Brain microvascular endothelial cell (primary cell): Measurements from ENCODE around the gene LGR4.

Source experiments
- DNase-seq: peaks from one replicate; pipeline ENCODE4 v3.0.0-alpha.2; 2020
- H3K27ac ChIP-seq: fragments of 250-450 bp; sonication (Bioruptor Pico); 2 replicates; pipeline ENCODE4 v1.5.1; 2020; ENCODE audit warnings: mild to moderate bottlenecking, moderate library complexity
- H3K27me3 ChIP-seq: fragments of 250-450 bp; sonication (Bioruptor Pico); replicated peaks from 2 replicates; pipeline ENCODE4 v1.5.1; 2020; ENCODE audit warnings: mild to moderate bottlenecking
- H3K36me3 ChIP-seq: fragments of 250-450 bp; sonication (Bioruptor Pico); replicated peaks from 2 replicates; pipeline ENCODE4 v1.5.1; 2020; ENCODE audit warnings: mild to moderate bottlenecking
- H3K4me3 ChIP-seq: 2 replicates; pipeline ENCODE4 v1.5.1; 2011; ENCODE audit warnings: low read depth, mild to moderate bottlenecking, control low read depth, low read length, moderate library complexity
- in situ Hi-C: cut with HindIII; loops from 2 replicates; pipeline ENCODE4 v1.10.0; 2017; ENCODE audit warnings: low sequenced_read_pairs, low pct_ligation_motif_present
- TF ChIP-seq, protein P1 (sequence below): IDR thresholded peaks from 2 replicates; pipeline ENCODE4 v1.5.1; 2011; ENCODE audit warnings: low read depth, mild to moderate bottlenecking, moderate library complexity, low read length, control low read depth, inconsistent platforms; ENCODE audit errors: missing control alignments

Gene LGR4

DNA sequence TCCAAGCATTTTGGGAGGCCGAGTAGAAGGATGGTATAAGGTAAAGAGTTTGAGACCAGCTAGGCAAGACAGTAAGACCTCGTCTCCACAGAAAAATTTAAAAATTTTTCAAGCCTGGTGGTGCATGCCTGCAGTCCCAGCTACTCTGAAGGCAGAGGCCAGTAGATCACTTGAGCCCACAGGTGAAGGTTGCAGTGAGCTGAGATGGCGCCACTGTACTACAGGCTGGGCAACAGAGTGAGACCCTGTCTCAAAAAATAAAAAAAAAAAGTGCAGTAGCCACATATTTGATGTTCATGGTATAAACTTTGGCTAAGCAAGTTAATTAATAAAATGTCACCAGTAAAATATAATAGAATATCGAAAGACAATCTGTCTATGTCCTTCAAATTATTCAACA, 27.0 kb downstream of the LGR4 start:
- in situ Hi-C loops = no loop called here
- Histone ChIP-seq H3K36me3 (no peaks in the 10 kb centered on the region), H3K4me3 (no peak overlapping the region), H3K27me3 (no peaks in the 10 kb centered on the region), H3K27ac (no peak overlapping the region)
- TF ChIP-seq, protein P1, sequence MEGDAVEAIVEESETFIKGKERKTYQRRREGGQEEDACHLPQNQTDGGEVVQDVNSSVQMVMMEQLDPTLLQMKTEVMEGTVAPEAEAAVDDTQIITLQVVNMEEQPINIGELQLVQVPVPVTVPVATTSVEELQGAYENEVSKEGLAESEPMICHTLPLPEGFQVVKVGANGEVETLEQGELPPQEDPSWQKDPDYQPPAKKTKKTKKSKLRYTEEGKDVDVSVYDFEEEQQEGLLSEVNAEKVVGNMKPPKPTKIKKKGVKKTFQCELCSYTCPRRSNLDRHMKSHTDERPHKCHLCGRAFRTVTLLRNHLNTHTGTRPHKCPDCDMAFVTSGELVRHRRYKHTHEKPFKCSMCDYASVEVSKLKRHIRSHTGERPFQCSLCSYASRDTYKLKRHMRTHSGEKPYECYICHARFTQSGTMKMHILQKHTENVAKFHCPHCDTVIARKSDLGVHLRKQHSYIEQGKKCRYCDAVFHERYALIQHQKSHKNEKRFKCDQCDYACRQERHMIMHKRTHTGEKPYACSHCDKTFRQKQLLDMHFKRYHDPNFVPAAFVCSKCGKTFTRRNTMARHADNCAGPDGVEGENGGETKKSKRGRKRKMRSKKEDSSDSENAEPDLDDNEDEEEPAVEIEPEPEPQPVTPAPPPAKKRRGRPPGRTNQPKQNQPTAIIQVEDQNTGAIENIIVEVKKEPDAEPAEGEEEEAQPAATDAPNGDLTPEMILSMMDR = no peak
- no peak for DNase-seq

DNA sequence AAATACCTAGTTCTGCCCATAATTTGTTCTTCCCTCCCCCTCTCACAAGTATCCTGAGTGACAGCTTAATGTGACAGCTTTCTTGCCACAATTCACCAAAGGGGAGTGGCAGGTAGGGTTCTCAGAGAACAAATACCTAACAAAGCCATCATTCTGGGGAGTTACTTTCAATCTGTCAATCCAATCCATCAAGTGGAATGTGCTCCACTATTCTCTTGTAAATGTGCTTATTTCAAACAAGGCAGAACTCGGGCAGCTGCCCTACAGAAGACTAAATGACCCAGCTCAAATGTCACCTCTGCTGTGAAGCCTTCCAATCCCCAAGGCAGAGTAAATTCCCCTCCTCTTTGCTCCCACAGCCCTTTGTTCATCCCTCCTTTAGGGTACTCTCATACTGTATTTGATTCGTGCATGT, 27.8 kb downstream of the LGR4 start:
- H3K27me3 ChIP-seq = no peaks in the 10 kb centered on the region
- in situ Hi-C loops = no loop called here

DNA sequence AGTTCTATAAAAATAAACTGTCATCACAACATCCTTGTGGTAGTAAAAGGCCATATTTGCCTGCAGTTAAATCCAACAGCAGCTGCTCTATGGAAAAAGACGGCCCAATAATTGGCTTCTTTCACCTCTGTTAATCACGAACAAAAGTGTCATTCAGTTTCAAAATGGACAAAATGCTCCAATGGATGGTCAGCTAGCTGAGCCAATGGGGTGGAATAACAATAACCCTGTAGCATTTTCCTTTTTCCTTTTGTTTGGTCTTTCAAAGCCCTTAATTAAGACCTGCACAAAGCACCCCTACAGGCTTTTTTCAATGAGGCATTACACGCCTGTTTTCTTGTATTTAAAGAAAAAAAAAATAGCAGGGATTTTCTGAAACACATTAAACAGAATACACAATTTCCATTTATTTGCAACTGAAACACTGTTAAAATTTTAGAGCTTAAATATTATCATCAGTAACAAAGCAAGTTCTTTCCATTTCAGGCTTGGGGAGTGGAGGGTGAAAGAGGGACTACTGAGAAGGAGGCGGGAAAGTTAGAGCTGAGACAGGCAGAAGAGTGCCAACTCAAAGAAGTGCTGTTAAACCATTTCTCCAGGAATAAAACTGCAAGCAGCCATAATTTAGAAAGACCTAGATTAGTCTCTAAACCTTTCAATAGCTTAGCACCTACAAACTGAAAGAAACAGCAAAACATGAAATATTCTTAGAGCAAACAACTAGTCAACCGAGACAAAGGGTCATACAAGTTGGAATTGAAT, 28.7 kb downstream of the LGR4 start:
- DNase-seq = no peak
- Histone ChIP-seq H3K27me3 (no peaks in the 10 kb centered on the region), H3K36me3 (no peaks in the 10 kb centered on the region), H3K4me3 (no peak overlapping the region), H3K27ac (no peak overlapping the region)
- TF ChIP-seq, protein P1 = no peak
- in situ Hi-C loops = no loop called here

More for the DNA sequence above, 27.8 kb downstream of the LGR4 start:
- no peak overlapping the region for H3K27ac ChIP-seq
- TF ChIP-seq, protein P1 = no peak
- DNase-seq = no peak
- H3K4me3 ChIP-seq = no peak overlapping the region
- no peaks in the 10 kb centered on the region for H3K36me3 ChIP-seq

DNA sequence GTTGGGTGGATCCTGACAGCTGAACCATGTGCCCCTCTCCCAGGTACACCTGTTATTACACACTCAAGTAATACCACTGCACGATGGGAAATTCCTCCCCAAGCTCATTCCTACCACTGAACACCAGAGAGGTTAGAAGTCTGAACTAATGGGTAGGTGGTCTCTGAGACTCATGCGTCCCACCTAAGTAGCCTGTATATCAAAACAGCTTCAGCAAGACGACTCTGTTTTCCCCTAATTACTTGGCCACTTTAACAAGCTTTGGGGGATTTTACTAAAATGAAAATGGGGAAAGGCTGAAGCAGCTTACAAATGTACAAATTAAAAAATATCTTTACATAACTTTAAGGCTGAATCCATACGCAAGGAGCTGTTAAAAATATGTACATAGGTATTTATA, 29.4 kb downstream of the LGR4 start:
- no peaks in the 10 kb centered on the region for H3K27me3 ChIP-seq
- TF ChIP-seq, protein P1 = no peak
- in situ Hi-C loops = no loop called here
- no peak for DNase-seq
- no peak overlapping the region for H3K4me3 ChIP-seq
- H3K36me3 ChIP-seq = no peaks in the 10 kb centered on the region
- H3K27ac ChIP-seq = no peak overlapping the region

DNA sequence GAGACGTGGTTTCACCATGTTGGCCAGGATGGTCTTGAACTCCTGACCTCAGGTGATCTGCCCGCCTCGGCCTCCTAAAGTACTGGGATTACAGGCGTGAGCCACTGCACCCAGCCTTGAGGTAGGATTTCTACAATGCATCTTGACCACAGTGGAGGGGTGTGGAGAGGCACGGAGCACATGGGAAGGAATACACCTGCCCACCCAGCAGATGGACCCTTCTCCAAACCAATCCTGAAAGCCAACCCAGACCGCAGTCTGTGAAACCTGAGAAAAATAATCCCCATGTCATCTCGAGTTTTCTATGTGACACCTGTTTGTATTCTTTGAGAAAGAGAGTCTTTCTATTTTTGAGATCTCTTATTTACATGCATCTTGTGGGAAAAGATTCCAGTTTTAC, 32.5 kb downstream of the LGR4 start:
- DNase-seq = no peak
- Histone ChIP-seq H3K36me3 (no peaks in the 10 kb centered on the region), H3K27ac (no peak overlapping the region), H3K4me3 (no peak overlapping the region), H3K27me3 (no peaks in the 10 kb centered on the region)
- TF ChIP-seq, protein P1 = no peak
- in situ Hi-C loops = no loop called here

DNA sequence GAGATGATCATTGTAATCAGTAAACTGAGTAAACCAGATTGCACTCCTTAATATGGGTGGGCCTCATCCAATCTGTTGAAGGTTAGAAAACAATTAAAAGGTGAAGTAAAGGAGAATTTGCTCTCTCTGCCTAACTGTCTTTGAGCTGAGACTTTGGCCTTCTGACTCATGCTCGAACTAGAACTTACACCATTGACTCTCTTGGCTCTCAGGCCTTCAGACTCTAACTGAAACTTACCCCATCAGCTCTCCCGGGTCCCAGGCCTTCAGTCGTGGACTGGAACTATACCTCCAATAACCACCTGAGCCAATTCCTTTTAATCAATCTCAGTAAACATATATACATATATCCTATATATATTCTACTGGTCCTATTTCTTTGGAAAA, 34.0 kb downstream of the LGR4 start:
- H3K27ac ChIP-seq = no peak overlapping the region
- DNase-seq = no peak
- no peaks in the 10 kb centered on the region for H3K27me3 ChIP-seq
- no peaks in the 10 kb centered on the region for H3K36me3 ChIP-seq
- in situ Hi-C loops = no loop called here
- TF ChIP-seq, protein P1 = no peak
- no peak overlapping the region for H3K4me3 ChIP-seq
